ENCODE results near the gene PVR. TPM values are rescaled to one million over a fixed set of nuclear protein-coding genes. Genes with fewer than 3 reads are reported as not detected.
"Not testable (repeated sequence)": the region's sequence is repeated elsewhere in the genome, so short reads cannot be mapped to it uniquely, and the experiment has no call there.

The PVR gene
- total and polyA plus RNA-seq, 8 donors, result 9.3 to 28.8 (median 18.7) TPM

GRCh38 chr19:44605547-44605946, 38.2 kb upstream of the PVR start:
- no peak for DNase-seq
- Histone ChIP-seq H3K4me3 (no peak overlapping the region), H3K4me1 (peaks cover 0 to 3% (median 0%) of the 10 kb centered on the region in 3 donors), H3K27ac (no peak overlapping the region), H3K36me3 (no peaks in the 10 kb centered on the region), H3K27me3 (no peaks in the 10 kb centered on the region), H3K9me3 (no peaks in the 10 kb centered on the region)
- intact Hi-C loops (cut with DNase I), result no loop called here
- 51 to 59% methylated on average over 1 of the region's 1 CpG for WGBS, 2 donors
- no peak for FAIRE-seq
- TF ChIP-seq CTCF (IDR thresholded peaks at IDR 0.05), result no peak
- ATAC-seq, result no peak

GRCh38 chr19:44607049-44607448, 36.7 kb upstream of the PVR start:
- Histone ChIP-seq H3K27ac (no peak overlapping the region), H3K4me1 (peaks cover 0 to 3% (median 0%) of the 10 kb centered on the region in 3 donors), H3K9me3 (no peaks in the 10 kb centered on the region), H3K36me3 (no peaks in the 10 kb centered on the region), H3K27me3 (no peaks in the 10 kb centered on the region), H3K4me3 (no peak overlapping the region)
- WGBS, 2 donors, result 27 to 32% methylated on average over 2 of the region's 2 CpGs
- ATAC-seq (peak in 1 of 4 donors; percentile 26), FAIRE-seq (no peak), DNase-seq (no peak)
- intact Hi-C loops (cut with DNase I), result no loop called here
- TF ChIP-seq CTCF (IDR thresholded peaks at IDR 0.05), result no peak

DNA sequence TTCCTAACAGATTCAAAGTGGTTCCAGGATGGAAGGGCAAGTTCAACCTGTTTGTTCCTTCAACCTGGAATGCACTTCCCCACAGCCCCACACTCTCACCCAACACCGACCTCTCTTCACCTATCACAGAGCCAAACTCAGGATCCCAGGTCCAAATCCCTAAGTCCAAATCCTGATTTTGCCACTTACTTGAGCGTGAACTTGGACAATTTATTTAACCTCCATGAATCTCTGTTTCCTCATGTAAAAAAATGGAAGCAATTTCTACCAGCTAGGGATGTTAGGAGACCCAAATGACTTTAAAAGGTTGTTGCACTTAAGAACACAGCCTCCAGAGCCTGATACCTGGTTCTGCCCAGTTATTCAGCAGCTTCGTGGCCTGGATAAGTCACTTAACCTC, 35.8 kb upstream of the PVR start:
- DNase-seq (no peak), FAIRE-seq (no peak), ATAC-seq (no peak)
- Histone ChIP-seq H3K36me3 (no peaks in the 10 kb centered on the region), H3K4me3 (no peak overlapping the region), H3K27me3 (no peaks in the 10 kb centered on the region), H3K4me1 (peaks cover 0 to 3% (median 0%) of the 10 kb centered on the region in 3 donors), H3K27ac (no peak overlapping the region), H3K9me3 (no peaks in the 10 kb centered on the region)
- TF ChIP-seq CTCF (IDR thresholded peaks at IDR 0.05), result no peak
- intact Hi-C loops (cut with DNase I), result no loop called here
- 81 to 85% methylated on average over 3 of the region's 3 CpGs for WGBS, 2 donors

GRCh38 chr19:44608391-44608821, 35.3 kb upstream of the PVR start:
- no peaks in the 10 kb centered on the region for H3K9me3 ChIP-seq
- DNase-seq, result no peak
- no peaks in the 10 kb centered on the region for H3K36me3 ChIP-seq
- H3K4me1 ChIP-seq, result peaks cover 0 to 3% (median 0%) of the 10 kb centered on the region in 3 donors
- WGBS, 2 donors, result 65 to 73% methylated on average over 7 of the region's 7 CpGs
- H3K27ac ChIP-seq, result no peak overlapping the region
- no peak for TF ChIP-seq CTCF (IDR thresholded peaks at IDR 0.05)
- no peak for ATAC-seq
- no peaks in the 10 kb centered on the region for H3K27me3 ChIP-seq
- FAIRE-seq, result no peak
- intact Hi-C loops (cut with DNase I), result no loop called here
- H3K4me3 ChIP-seq, result no peak overlapping the region

DNA sequence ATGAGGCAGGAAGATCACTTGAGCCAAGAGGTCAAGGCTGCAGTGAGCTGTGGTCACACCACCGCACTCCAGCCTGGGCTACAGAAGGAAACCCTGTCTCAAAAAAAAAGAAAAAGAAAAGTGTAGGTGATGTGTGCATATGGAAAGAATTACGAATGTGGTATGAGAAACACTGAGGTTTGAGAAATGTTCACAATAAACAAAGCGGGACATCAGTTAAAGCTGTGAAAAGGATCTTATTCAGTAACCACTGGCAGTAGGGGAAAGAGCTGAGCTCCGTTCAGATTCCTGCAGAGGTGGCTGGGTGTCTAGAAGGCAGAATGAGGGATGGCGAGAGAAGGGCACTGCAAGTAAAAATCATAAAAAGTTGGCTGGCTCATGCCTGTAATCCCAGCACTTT, 34.5 kb upstream of the PVR start:
- Histone ChIP-seq H3K4me3 (no peak overlapping the region), H3K27ac (no peak overlapping the region), H3K4me1 (peaks cover 0 to 3% (median 0%) of the 10 kb centered on the region in 3 donors), H3K9me3 (no peaks in the 10 kb centered on the region), H3K27me3 (no peaks in the 10 kb centered on the region), H3K36me3 (no peaks in the 10 kb centered on the region)
- TF ChIP-seq CTCF (IDR thresholded peaks at IDR 0.05), result no peak
- no peak for DNase-seq
- intact Hi-C loops (cut with DNase I), result no loop called here
- ATAC-seq, result no peak
- no peak for FAIRE-seq
- 93 to 94% methylated on average over 5 of the region's 5 CpGs for WGBS, 2 donors

DNA sequence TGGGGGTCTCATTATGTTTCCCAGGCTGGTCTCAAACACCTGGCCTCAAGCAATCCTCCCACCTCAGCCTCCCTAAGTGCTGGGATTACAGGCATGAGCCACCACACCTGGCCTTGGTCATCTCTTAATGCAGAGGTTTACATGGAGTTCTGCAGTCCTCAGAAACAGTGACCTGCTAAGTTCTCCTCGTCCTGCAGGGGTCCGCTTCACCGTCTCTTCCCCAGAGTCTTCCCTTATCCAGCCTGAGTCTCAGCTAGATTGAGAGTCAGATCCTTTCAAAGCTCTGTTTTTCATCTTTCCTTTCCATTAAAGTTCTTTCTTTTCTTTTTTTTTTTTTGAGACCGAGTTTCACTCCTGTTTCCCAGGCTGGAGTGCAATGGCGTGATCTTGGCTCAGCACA, 33.2 kb upstream of the PVR start:
- H3K4me3 ChIP-seq; intact Hi-C loops (cut with DNase I); H3K27ac ChIP-seq; H3K36me3 ChIP-seq; H3K27me3 ChIP-seq; FAIRE-seq; H3K9me3 ChIP-seq; H3K4me1 ChIP-seq; DNase-seq: not testable (repeated sequence)
- peak in 1 of 4 donors; percentile 72 for ATAC-seq
- 46 to 86% methylated on average over 5 of the region's 5 CpGs for WGBS, 2 donors
